GM12878 (cell line): Measurements from ENCODE around the gene SLC25A45. TPM values are rescaled to one million over a fixed set of nuclear protein-coding genes. Genes with fewer than 3 reads are reported as not detected.

Experiments used
- ATAC-seq: fragments of 200-7000 bp; cut with Tn5 transposase; 3 replicates; pipeline ENCODE4 v1.9.1; 2020; ENCODE audit warnings: mild to moderate bottlenecking, moderate library complexity
- BruUV-seq: library from RNA; stranded (reverse); fragments of 400-500 nt; replicated peaks from 2 replicates; lab custom pipeline; 2021; lab: Mats Ljungman, UMichigan
- CTCF ChIA-PET: fragments of 300-600 bp; sonication (Branson Sonifier 250); formaldehyde crosslinking; extraction: SDS; loops from one replicate; lab custom pipeline; 2021; ENCODE audit warnings: inconsistent platforms; lab: Yijun Ruan, JAX
- POLR2A ChIA-PET: fragments of 350-600 bp; formaldehyde crosslinking; extraction: SDS; loops from one replicate; lab custom pipeline; 2021; ENCODE audit warnings: inconsistent platforms; lab: Charles Lee
- RAD21 ChIA-PET: fragments of 300-600 bp; sonication (Branson Sonifier 250); formaldehyde crosslinking; loops from one replicate; lab custom pipeline; 2023; ENCODE audit warnings: antibody characterized with exemption; ENCODE audit not compliant: unreplicated experiment; lab: Charles Lee
- SMC1A ChIA-PET: fragments of 300-600 bp; sonication (Branson Sonifier 250); formaldehyde crosslinking; loops from one replicate; lab custom pipeline; 2023; ENCODE audit not compliant: unreplicated experiment, uncharacterized antibody; lab: Charles Lee
- DNase-seq: peaks from one replicate; pipeline ENCODE4 v3.0.0-alpha.2; 2011; ENCODE audit warnings: low read depth, low spot score
- FAIRE-seq: peaks from 3 replicates; lab custom pipeline; 2011; peaks lifted over from hg19 to GRCh38; lab: Jason Lieb, UNC
- H2AFZ ChIP-seq: 2 replicates; pipeline ENCODE4 v1.6.0; 2011; ENCODE audit warnings: low read depth, low read length, control low read depth; ENCODE audit not compliant: control insufficient read depth
- H3K27ac ChIP-seq: 2 replicates; pipeline ENCODE4 v1.5.1; 2011; ENCODE audit warnings: control low read depth; ENCODE audit not compliant: control insufficient read depth, insufficient read depth
- H3K27me3 ChIP-seq, 2 experiments: replicated peaks in 1 of 2; 2 replicates each; pipeline versions ENCODE4 v1.6.0 to v1.6.1; 2011; ENCODE audit warnings: low read length in 1 of 2; ENCODE audit not compliant: control insufficient read depth in 2 of 2, insufficient read depth in 2 of 2
- H3K36me3 ChIP-seq, 2 experiments: 2 replicates each; pipeline ENCODE4 v1.5.1; 2011; ENCODE audit warnings: low read length in 1 of 2; ENCODE audit not compliant: control insufficient read depth in 2 of 2, insufficient read depth in 2 of 2
- H3K4me1 ChIP-seq: 2 replicates; pipeline ENCODE4 v1.6.1; 2011; ENCODE audit warnings: mild to moderate bottlenecking, low read length, moderate library complexity, mixed read lengths; ENCODE audit not compliant: control insufficient read depth, insufficient read depth
- H3K4me2 ChIP-seq: 2 replicates; pipeline ENCODE4 v1.6.0; 2011; ENCODE audit warnings: control low read depth; ENCODE audit not compliant: control insufficient read depth, insufficient read depth
- H3K4me3 ChIP-seq: fragments of 200-600 bp; sonication (generic); 2 replicates; pipeline ENCODE4 v1.5.1; 2016
- H3K79me2 ChIP-seq: 2 replicates; pipeline ENCODE4 v1.6.0; 2011; ENCODE audit warnings: low read length; ENCODE audit not compliant: control insufficient read depth, insufficient read depth
- H3K9ac ChIP-seq: 2 replicates; pipeline ENCODE4 v1.8.0; 2011; ENCODE audit warnings: low read length, control low read depth, mixed read lengths; ENCODE audit not compliant: control insufficient read depth, insufficient read depth
- H3K9me3 ChIP-seq: replicated peaks from 3 replicates; pipeline ENCODE4 v1.5.1; 2011; ENCODE audit warnings: mild to moderate bottlenecking, low read length; ENCODE audit not compliant: control insufficient read depth, insufficient read depth
- H4K20me1 ChIP-seq: 2 replicates; pipeline ENCODE4 v1.6.0; 2011; ENCODE audit not compliant: control insufficient read depth, insufficient read depth
- MYB ChIP-seq: fragments of 150-350 bp; IDR thresholded peaks from 2 replicates; pipeline ENCODE4 v1.6.1; 2014; ENCODE audit warnings: mild to moderate bottlenecking, low read depth, low read length, borderline replicate concordance
- NFYA ChIP-seq: IDR thresholded peaks from 2 replicates; pipeline ENCODE4 v1.6.1; 2011; ENCODE audit warnings: low read depth, mild to moderate bottlenecking, low read length, improper control_type of control experiment, borderline replicate concordance
- ZNF207 ChIP-seq: fragments of 450-650 bp; IDR thresholded peaks from 2 replicates; pipeline ENCODE4 v1.6.1; 2014; ENCODE audit warnings: antibody characterized with exemption, mild to moderate bottlenecking, borderline replicate concordance
- WGBS: methylation state at CpG from one replicate; pipeline ENCODE4 v1.1.6; 2016; ENCODE audit warnings: low lambda C conversion rate; ENCODE audit not compliant: insufficient replicate concordance, insufficient coverage; ENCODE audit errors: missing lambda C conversion rate; 5-methylcytosine and 5-hydroxymethylcytosine counted together
- in situ Hi-C: fragments of 300-500 bp; cut with MboI; formaldehyde crosslinking; loops from 9 replicates; pipeline ENCODE4 v1.14.3; 2018; ENCODE audit warnings: mixed read lengths
- intact Hi-C: fragments of 100-400 bp; cut with micrococcal nuclease; formaldehyde crosslinking; loops from one replicate; pipeline ENCODE4 v1.14.2; 2022; ENCODE audit not compliant: unreplicated experiment
- polyA plus RNA-seq, 11 experiments: library from polyadenylated mRNA; depleted of rRNA in 4 of 11; unstranded in 6 of 11; stranded (reverse) in 5 of 11; fragments of >200 nt; fragmentation: Nextera tagmentation in 4 of 11; fragmentation: Illumina TruSeq in 1 of 11; extraction: Ambion mirVana in 4 of 11; extraction: Trizol in 1 of 11; gene quantifications; 1 replicate in 1 of 11; 2 replicates in 10 of 11; pipeline versions ENCODE4 v1.2.1 to v1.2.3, GENCODE V29; 2011 to 2016; ENCODE audit warnings: inconsistent platforms in 2 of 11, missing spikeins in 2 of 11, low read depth in 1 of 11
- total RNA-seq, 4 experiments: library from RNA; depleted of rRNA in 3 of 4; stranded (reverse); fragments of >200 nt in 3 of 4; fragmentation: Illumina TruSeq in 1 of 4; extraction: Trizol in 1 of 4; gene quantifications; 2 replicates each; pipeline versions ENCODE4 v1.2.1 to v1.2.3, GENCODE V29; 2013 to 2021

Gene SLC25A45
- total and polyA plus RNA-seq, 10 of the 15 experiments (the other 5 are each of a cell fraction or from before 2014, with no cell fraction given), result 4.1 to 35.2 (median 20.3) TPM

- peaks cover 43% of the 10 kb centered on the region for H3K4me1 ChIP-seq
- RAD21 ChIA-PET, result interaction anchor here (0.6 to 15.3 kb wide), 28 partner anchors 8 to 154 kb away, joined by 3 to 282 read pairs (median 7); partner anchors contain the start of genes FRMD8, MALAT1, SCYL1 and SLC25A45
- intact Hi-C loops, result loop anchor here (1.0 to 5.0 kb wide), 6 partner anchors 15 to 157 kb away; partner anchors contain the start of genes FAM89B, SLC25A45 and ZNRD2
- peaks cover 46% of the 10 kb centered on the region for H3K79me2 ChIP-seq
- peak overlapping the region; percentile 79; the same call in 1 of the 2 replicates for H3K4me3 ChIP-seq
- peaks cover 4 to 18% of the 10 kb centered on the region in 2 experiments for H3K36me3 ChIP-seq
- ATAC-seq (no peak), FAIRE-seq (no peak), DNase-seq (no peak)
- peak overlapping the region; percentile 100 for H3K27ac ChIP-seq
- CTCF ChIA-PET, result interaction anchor here (0.8 to 15.3 kb wide), 29 partner anchors 8 to 197 kb away, joined by 3 to 362 read pairs (median 9); partner anchors contain the start of genes FRMD8, MALAT1, SCYL1 and SLC25A45
- H3K4me2 ChIP-seq, result peak overlapping the region; percentile 100
- TF ChIP-seq NFYA (no peak), ZNF207 (no peak), MYB (no peak)
- H3K9ac ChIP-seq, result peak overlapping the region; percentile 99; the same call in 1 of the 2 replicates
- BruUV-seq, result no TSS peak
- WGBS, result 65% methylated on average over 11 of the region's 11 CpGs
- POLR2A ChIA-PET, result interaction anchor here (0.6 to 13.6 kb wide), 23 partner anchors 8 to 967 kb away, joined by 3 to 323 read pairs (median 7); partner anchors contain the start of genes FRMD8 and MALAT1
- in situ Hi-C loops, result loop anchor here (5.0 kb wide), 1 partner anchor 92 kb away; no protein-coding TSS in a partner anchor
- SMC1A ChIA-PET, result interaction anchor here (0.5 to 12.7 kb wide), 31 partner anchors 8 to 159 kb away, joined by 3 to 232 read pairs (median 8); partner anchors contain the start of genes FRMD8, MALAT1 and SLC25A45
- H3K27me3 ChIP-seq, result no peaks in the 10 kb centered on the region
- peak overlapping the region; percentile 79 for H2AFZ ChIP-seq
- no peaks in the 10 kb centered on the region for H3K9me3 ChIP-seq
- no peaks in the 10 kb centered on the region for H4K20me1 ChIP-seq
Observed at GRCh38 chr11:65415499-65416340, 33.3 kb upstream of the SLC25A45 start.
